Suprapubic skin (tissue), 3 donors: Measurements from ENCODE around the gene OSGIN1.

Source experiments
- EP300 ChIP-seq: sonication (generic); formaldehyde crosslinking; IDR thresholded peaks from one replicate; pipeline ENCODE4 v1.6.1; 2017; ENCODE audit warnings: antibody characterized with exemption
- TF ChIP-seq, protein P1 (sequence below), 2 donors: fragments of 200-600 bp in 1 of 2; fragments of 450-650 bp in 1 of 2; sonication (generic) in 1 of 2; IDR thresholded peaks; one replicate each; pipeline ENCODE4 v1.5.1; 2016 to 2019; ENCODE audit warnings: antibody characterized with exemption in 2 of 2, mild to moderate bottlenecking in 1 of 2, moderate library complexity in 1 of 2

DNA sequence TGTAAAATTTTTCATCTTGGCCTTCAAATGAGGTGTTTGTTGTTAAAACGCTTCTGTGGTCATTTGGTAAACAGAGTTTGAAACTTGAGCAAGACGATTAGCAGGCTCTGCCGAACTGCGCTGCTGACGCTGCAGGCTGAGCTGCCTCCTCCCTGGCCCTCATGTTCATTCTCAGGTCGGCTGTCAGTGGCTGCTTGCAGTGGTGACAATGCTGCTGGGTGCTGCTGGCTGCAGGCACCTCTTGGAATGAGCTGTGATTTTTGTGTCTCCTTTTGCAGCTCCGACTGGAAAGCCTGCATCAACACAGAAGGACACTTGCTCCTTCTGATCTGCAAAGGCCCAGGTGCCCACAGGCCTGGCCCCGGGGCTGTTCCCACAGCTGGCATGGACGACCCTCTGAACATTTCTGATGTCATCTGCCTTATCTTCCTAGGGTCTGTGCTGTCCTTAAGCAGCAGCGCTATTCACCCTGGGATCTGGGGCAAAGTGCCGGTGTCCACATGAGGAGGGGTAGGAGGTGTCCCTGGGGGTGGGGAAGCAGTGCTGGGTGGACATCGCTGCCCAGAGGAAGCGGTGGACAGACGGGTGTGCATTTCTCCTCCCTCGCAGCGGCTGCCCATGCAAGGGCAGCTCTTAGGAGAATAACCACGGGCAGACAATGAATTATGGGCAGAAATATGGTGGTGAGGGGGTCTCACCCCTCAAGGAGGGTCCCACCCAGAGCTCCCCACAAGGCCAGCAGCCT lies 23.1 kb upstream of the OSGIN1 start:
- TF ChIP-seq, protein P1, sequence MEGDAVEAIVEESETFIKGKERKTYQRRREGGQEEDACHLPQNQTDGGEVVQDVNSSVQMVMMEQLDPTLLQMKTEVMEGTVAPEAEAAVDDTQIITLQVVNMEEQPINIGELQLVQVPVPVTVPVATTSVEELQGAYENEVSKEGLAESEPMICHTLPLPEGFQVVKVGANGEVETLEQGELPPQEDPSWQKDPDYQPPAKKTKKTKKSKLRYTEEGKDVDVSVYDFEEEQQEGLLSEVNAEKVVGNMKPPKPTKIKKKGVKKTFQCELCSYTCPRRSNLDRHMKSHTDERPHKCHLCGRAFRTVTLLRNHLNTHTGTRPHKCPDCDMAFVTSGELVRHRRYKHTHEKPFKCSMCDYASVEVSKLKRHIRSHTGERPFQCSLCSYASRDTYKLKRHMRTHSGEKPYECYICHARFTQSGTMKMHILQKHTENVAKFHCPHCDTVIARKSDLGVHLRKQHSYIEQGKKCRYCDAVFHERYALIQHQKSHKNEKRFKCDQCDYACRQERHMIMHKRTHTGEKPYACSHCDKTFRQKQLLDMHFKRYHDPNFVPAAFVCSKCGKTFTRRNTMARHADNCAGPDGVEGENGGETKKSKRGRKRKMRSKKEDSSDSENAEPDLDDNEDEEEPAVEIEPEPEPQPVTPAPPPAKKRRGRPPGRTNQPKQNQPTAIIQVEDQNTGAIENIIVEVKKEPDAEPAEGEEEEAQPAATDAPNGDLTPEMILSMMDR (IDR thresholded peaks at IDR 0.05) = no peak
- TF ChIP-seq EP300 = no peak
